GM03348 (cell line): ENCODE measurements around the gene ANKFN1.

Experiments used
- DNase-seq: peaks from one replicate; pipeline ENCODE4 v3.0.0; 2012; ENCODE audit warnings: low spot score

ANKFN1 gene

GRCh38 chr17:56447171-56447570, 293.9 kb downstream of the ANKFN1 start:
- DNase-seq = no peak

GRCh38 chr17:56448371-56448770, 295.1 kb downstream of the ANKFN1 start:
- DNase-seq = no peak

GRCh38 chr17:56449176-56449575, 295.9 kb downstream of the ANKFN1 start:
- no peak for DNase-seq

GRCh38 chr17:56451629-56452028, 298.4 kb downstream of the ANKFN1 start:
- DNase-seq = no peak

DNA sequence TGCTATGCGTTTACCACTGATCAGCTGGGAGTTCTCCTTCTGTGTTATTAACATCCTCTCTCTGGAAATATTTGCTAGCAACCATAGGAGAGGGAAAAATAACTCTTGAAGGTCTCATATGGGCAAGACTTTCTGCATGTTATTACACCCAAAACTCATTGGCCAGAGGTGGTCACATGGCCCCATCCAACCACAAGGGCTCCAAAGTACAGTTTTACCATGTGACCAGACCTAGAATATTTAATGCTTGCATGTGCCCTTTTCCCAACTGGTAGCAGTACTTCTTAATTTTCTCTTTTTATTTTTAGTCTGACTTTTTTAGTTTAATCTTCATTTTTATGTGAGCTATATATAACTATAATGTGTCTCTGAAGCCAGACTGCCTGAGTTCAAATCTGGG, 299.2 kb downstream of the ANKFN1 start:
- DNase-seq = no peak

GRCh38 chr17:56457501-56457900, 304.2 kb downstream of the ANKFN1 start:
- no peak for DNase-seq

GRCh38 chr17:56465886-56466285, 312.6 kb downstream of the ANKFN1 start:
- DNase-seq = no peak

DNA sequence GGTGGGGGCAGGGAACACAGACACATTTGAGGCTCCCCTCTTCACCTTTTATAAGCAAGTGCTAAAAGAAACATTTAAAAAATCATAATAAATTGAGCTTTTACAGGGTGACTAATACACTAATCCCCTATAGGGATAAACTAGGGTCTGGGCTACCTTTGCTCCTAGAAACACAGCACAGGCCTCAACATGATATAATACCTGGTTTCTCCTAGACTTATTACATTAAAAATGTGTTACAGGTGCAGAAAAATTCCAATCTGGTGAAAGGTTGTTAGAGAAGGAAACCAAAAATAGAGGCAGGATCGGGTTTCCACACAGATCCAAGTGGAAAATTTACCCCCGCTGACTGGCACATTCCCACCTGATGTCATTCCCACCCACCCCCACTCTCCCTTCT, 315.6 kb downstream of the ANKFN1 start:
- DNase-seq = no peak

- DNase-seq = no peak
Observed at GRCh38 chr17:56471696-56472095, 318.4 kb downstream of the ANKFN1 start.

- no peak for DNase-seq
Observed at GRCh38 chr17:56475116-56475515, 321.8 kb downstream of the ANKFN1 start.

DNA sequence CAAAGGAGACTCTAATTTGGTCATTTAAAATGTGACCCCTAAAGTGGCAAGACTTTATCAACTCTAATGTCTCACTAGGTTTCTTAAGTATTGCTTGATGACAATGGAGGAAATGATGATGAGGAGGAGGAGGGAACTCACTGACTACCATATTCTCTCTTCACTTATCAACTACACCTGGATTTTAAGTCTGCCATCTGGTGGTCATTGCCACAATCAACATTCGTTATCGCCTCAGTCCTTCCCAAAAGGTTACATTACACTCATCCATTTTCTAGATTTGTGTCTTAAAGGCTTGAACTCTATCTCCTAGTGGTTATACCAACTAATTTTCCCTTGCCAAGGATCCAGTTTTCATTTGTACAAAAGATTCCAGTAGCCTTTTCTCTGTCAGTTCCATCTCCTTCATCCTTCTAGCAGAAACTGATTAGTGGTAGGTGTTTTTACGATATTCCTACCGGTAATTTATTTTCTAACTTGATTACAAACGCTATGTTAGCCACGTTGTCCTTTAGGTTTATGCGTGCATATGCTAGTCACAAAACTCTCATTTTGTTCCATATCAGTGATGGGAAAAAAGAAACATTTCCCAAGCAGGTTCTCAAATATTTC, 325.7 kb downstream of the ANKFN1 start:
- DNase-seq = peak; percentile 37

- no peak for DNase-seq
Observed at GRCh38 chr17:56480501-56480900, 327.2 kb downstream of the ANKFN1 start.

DNA sequence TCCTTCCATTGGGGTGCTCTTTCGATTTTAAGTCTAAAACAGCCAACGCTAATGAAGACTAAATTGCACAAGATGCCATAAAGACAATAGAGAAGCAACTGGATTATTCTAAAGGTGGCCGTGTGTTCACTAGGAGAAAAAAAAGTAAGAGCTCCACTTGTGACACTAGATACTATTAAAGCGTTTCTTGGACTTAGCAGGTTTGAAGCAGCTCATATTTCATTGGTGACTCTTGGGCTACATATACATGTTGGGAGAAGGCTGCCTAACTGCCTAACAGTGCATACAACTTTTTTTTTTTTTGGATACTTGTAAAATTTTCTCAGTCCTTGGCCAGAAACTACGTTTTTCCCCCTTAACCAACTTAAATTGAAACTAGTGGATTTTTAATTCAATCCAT, 328.4 kb downstream of the ANKFN1 start:
- no peak for DNase-seq

GRCh38 chr17:56482229-56482628, 329.0 kb downstream of the ANKFN1 start:
- DNase-seq = no peak

GRCh38 chr17:56486732-56487131, 333.5 kb downstream of the ANKFN1 start:
- DNase-seq = no peak

GRCh38 chr17:56488800-56489199, 335.5 kb downstream of the ANKFN1 start:
- DNase-seq = no peak

DNA sequence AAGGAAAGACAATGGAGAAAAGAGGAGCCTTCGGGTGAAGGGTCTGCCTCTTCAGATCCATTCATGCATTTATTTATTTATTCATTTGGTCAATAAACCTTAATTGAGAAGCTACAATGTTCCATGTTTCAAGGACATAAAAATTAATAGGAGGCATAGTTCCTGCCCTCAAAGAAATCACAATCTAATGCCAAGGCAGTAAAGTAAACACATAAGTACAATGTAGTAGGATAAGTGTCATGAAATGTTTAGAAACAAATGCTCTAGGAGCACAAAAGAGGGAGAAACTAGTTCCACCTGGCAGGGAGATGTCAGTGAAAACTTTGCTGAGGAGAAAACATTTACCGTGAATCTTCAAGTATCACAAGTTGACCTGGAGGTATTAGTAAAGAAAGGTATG, 336.7 kb downstream of the ANKFN1 start:
- no peak for DNase-seq

DNA sequence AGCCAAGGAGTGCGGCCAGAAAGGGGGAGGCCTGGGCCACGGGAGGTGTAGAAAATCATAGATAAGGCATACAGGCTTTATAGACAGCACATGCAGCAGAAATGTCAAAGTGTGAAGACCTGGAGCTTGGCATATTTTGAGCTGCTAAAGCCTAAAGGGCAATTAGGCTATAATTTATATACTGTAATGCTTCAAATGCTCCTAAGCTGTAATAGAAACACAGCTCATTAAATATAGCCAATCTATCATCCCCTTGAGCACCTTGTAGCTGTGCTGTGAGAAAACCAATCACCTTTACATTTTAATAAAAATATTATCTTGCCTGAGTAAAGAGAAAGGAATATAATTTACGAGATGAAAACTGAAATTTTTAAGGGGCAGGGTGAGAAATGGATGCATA, 342.3 kb downstream of the ANKFN1 start:
- DNase-seq = no peak

GRCh38 chr17:56497132-56497531, 343.9 kb downstream of the ANKFN1 start:
- DNase-seq = no peak

DNA sequence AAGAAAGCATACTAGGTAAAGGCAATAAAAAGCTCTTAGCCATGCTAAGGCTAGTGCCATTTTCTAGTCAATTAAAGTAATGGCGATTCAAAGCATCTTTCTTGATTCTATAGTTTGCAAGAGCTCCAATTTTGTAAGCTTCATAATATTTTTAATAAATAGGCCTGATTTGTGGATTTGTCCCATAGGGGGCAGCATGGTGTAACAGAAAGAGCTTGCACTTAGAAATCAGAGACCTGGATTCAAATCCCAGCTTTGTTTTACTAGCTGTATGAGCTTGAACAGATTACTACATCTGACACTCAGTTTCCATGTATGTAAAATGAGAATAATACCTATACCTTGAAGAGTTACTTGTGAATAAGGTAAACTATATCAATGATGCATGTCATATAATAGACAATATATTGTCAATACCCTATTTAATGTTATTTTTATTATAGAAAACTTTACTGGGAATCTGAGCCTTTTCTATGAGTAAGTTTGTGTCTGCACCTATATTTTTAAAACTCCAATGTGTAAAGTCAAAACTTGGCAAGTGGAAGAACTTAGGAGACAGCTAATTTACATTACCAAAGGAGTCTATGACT, 346.6 kb downstream of the ANKFN1 start:
- no peak for DNase-seq

DNA sequence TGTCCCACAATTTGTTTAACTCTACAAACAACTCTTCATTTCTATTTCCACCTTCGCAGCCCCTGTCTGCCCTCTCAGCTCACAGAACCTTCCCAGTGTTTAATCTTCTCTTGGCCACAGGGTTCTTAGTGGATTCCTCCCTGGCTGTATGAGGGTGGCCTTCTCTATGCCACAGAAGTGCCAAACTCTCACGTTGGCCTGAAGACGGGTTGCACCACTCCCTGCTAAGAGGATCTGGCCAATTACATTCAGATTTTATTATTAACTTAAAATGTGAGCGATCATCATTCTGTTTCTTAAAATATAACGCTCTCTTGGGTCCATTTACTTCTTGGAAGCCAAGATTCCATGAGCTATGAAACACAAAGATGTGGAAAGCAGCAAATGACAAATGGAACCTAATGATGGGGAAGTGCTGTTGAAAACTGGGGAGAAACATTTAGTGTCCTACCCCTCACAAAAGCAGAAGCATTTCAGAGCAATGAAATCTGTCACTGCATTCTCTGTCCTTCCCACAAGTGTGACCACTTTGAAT, 348.9 kb downstream of the ANKFN1 start:
- no peak for DNase-seq

- no peak for DNase-seq
Observed at GRCh38 chr17:56505154-56505756, 352.0 kb downstream of the ANKFN1 start.

- DNase-seq = no peak
Observed at GRCh38 chr17:56506349-56506748, 353.1 kb downstream of the ANKFN1 start.
